H1 (cell line): ENCODE results near the gene CEP83. TPM values are rescaled to one million over a fixed set of nuclear protein-coding genes. Genes with fewer than 3 reads are reported as not detected.

Source experiments
- ASH2L ChIP-seq: fragments of 200-600, 300-600 bp; sonication (generic); IDR thresholded peaks from one replicate; pipeline ENCODE4 v1.7.1; 2017; ENCODE audit warnings: low read length
- BRCA1 ChIP-seq: IDR thresholded peaks from 2 replicates; pipeline ENCODE4 v1.6.1; 2012; ENCODE audit warnings: low read depth, low read length, improper control_type of control experiment
- CHD7 ChIP-seq: fragments of 300-600 bp; sonication (generic); IDR thresholded peaks from 2 replicates; pipeline ENCODE4 v1.7.1; 2012; ENCODE audit warnings: low read length, moderate library complexity, mild to moderate bottlenecking, inconsistent platforms; ENCODE audit not compliant: insufficient replicate concordance
- CTCF ChIP-seq, 3 experiments: IDR thresholded peaks; 1 replicate in 2 of 3; 2 replicates in 1 of 3; pipeline versions ENCODE4 v1.5.1 to v1.6.1; 2011; ENCODE audit warnings: low read length in 3 of 3, mild to moderate bottlenecking in 3 of 3, inconsistent platforms in 2 of 3, low read depth in 1 of 3, moderate library complexity in 1 of 3; ENCODE audit not compliant: insufficient read depth in 1 of 3; ENCODE audit errors: control extremely low read depth in 1 of 3
- POLR2A ChIP-seq, 2 experiments: IDR thresholded peaks; 1 replicate in 1 of 2; 2 replicates in 1 of 2; pipeline ENCODE4 v1.6.1; 2011; ENCODE audit warnings: low read depth in 2 of 2, low read length in 2 of 2, mild to moderate bottlenecking in 2 of 2; ENCODE audit errors: control extremely low read depth in 1 of 2
- SAP30 ChIP-seq: fragments of 300-600 bp; sonication (generic); IDR thresholded peaks from 2 replicates; pipeline ENCODE4 v1.7.1; 2012; ENCODE audit warnings: low read length, moderate library complexity, mild to moderate bottlenecking, inconsistent platforms; ENCODE audit not compliant: insufficient read depth, insufficient replicate concordance
- SIRT6 ChIP-seq: IDR thresholded peaks from one replicate; pipeline ENCODE4 v1.7.1; 2012; ENCODE audit warnings: low read length, inconsistent platforms
- SP1 ChIP-seq: IDR thresholded peaks from 2 replicates; pipeline ENCODE4 v1.6.1; 2011; ENCODE audit warnings: low read depth, low read length
- SUZ12 ChIP-seq: fragments of 200-600 bp; sonication (generic); IDR thresholded peaks from 2 replicates; pipeline ENCODE4 v1.6.1; 2012; ENCODE audit warnings: mild to moderate bottlenecking, inconsistent platforms, low read length, moderate library complexity, mixed read lengths
- TAF7 ChIP-seq: optimal IDR thresholded peaks from 2 replicates; pipeline ENCODE3; 2011; ENCODE audit warnings: low read depth, mild to moderate bottlenecking, inconsistent platforms, low read length, moderate library complexity, borderline replicate concordance
- polyA plus RNA-seq, 7 experiments: library from polyadenylated mRNA; depleted of rRNA in 3 of 7; stranded (reverse) in 5 of 7; unstranded in 2 of 7; fragments of >200 nt in 5 of 7; fragments of 200-250 nt in 2 of 7; gene quantifications; 1 replicate in 5 of 7; 2 replicates in 1 of 7; 4 replicates in 1 of 7; pipeline versions ENCODE4 v1.2.1 to v1.2.3, GENCODE V29; 2011 to 2013; ENCODE audit warnings: missing spikeins in 2 of 7, mixed read lengths in 2 of 7
- total RNA-seq: library from RNA; stranded (reverse); fragmentation: NEBNext Ultra II Directional; extraction: Animal tissue kit (Norgen Biotek cat#: 25700); gene quantifications from 2 replicates; pipeline ENCODE4 v1.2.1, GENCODE V29; 2021

The CEP83 gene
- total and polyA plus RNA-seq, 2 of the 8 experiments (the other 6 are each of a cell fraction or from before 2014, with no cell fraction given) = 6.0 to 25.8 TPM

DNA sequence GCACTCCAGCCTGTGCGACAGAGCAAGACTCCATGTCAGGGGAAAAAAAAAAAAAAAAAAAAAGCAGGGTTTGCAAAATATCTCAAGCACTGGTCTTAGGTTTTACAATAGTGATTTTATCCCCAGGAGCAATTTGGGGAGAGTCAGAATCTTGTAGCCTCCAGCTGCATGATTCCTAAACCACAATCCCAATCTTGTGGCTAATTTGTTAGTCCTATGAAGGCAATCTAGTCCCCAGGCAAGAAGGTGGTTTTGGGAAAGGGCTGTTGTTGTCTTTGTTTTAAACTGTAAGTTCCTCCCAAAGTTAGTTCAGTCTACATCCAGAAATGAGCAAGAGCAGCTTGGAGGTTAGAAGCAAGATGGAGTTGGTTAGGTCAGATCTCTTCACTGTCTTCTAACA is 175.6 kb downstream of the CEP83 start (continued):
- TF ChIP-seq CHD7 (no peak), SUZ12 (no peak), ASH2L (no peak), TAF7 (no peak), SIRT6 (no peak), CTCF (IDR thresholded peaks at IDR 0.05; ENCODE audit: control extremely low read depth in 1 of 3, insufficient read depth in 1 of 3, low read depth in 1 of 3, low read length in 3 of 3) (no peak), POLR2A (IDR thresholded peaks at IDR 0.05; ENCODE audit: control extremely low read depth in 1 of 2, low read depth in 2 of 2, low read length in 2 of 2) (no peak), BRCA1 (no peak), SP1 (no peak), SAP30 (no peak)
